Measurements from ENCODE around the gene TBC1D3B. TPM values are rescaled to one million over a fixed set of nuclear protein-coding genes. Genes with fewer than 3 reads are reported as not detected.
A peak's percentile ranks its signal among the peaks of the same experiment; 100 is the strongest.
"Not testable (repeated sequence)": the region's sequence is repeated elsewhere in the genome, so short reads cannot be mapped to it uniquely, and the experiment has no call there.

TBC1D3B gene
- total RNA-seq, 4 donors from 2014 or later, result 5.2 to 12.1 TPM; not detected in 2

DNA sequence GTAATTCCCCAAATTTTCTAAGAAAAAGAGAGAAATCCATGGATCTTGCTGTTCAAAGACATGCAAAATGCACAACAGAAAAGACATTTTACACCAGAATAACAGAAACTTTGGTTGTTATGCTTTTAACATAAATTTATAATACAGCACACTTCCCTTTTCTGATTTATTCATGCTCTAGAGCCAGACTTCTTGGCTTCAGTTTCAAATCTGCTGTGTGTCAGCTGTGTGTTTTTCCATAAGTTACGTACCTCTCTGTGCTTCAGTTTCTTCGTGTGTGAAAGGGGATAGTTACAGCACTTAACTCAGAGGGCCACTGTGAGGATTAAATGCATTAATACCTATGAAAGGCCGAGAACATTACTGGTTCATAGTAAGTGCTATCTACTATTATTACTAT, 26.9 kb upstream of the TBC1D3B start:
- Histone ChIP-seq H3K27me3 (peaks cover 6% of the 10 kb centered on the region), H3K27ac (peak overlapping the region in 1 of 4 donors; percentile 9), H3K4me3 (no peak overlapping the region), H3K36me3 (no peaks in the 10 kb centered on the region), H3K9me3 (no peaks in the 10 kb centered on the region), H3K4me1 (no peaks in the 10 kb centered on the region)
- in situ Hi-C loops (cut with MboI; ENCODE audit: low pct_ligation_motif_present in 1 of 4, low pct_unique_long_range_greater_than_20kb in 1 of 4, low sequenced_read_pairs in 3 of 4), result no loop called here
- intact Hi-C loops (cut with DNase I; ENCODE audit: low total_unique reads), result no loop called here
- DNase-seq, result no peak
- TF ChIP-seq, protein P1, sequence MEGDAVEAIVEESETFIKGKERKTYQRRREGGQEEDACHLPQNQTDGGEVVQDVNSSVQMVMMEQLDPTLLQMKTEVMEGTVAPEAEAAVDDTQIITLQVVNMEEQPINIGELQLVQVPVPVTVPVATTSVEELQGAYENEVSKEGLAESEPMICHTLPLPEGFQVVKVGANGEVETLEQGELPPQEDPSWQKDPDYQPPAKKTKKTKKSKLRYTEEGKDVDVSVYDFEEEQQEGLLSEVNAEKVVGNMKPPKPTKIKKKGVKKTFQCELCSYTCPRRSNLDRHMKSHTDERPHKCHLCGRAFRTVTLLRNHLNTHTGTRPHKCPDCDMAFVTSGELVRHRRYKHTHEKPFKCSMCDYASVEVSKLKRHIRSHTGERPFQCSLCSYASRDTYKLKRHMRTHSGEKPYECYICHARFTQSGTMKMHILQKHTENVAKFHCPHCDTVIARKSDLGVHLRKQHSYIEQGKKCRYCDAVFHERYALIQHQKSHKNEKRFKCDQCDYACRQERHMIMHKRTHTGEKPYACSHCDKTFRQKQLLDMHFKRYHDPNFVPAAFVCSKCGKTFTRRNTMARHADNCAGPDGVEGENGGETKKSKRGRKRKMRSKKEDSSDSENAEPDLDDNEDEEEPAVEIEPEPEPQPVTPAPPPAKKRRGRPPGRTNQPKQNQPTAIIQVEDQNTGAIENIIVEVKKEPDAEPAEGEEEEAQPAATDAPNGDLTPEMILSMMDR (IDR thresholded peaks at IDR 0.05), result no peak
- TF ChIP-seq POLR2AphosphoS5 (IDR thresholded peaks at IDR 0.05) (no peak), POLR2A (IDR thresholded peaks at IDR 0.05) (no peak), EP300 (IDR thresholded peaks at IDR 0.05; ENCODE audit: low read depth) (no peak)
- 82 to 90% methylated on average over 3 of the region's 3 CpGs for WGBS, 2 donors (ENCODE audit: low coverage in 1 of 2)

GRCh38 chr17:36201506-36201905, 25.1 kb upstream of the TBC1D3B start:
- H3K27ac ChIP-seq; H3K4me3 ChIP-seq; H3K4me1 ChIP-seq; H3K36me3 ChIP-seq; H3K9me3 ChIP-seq; DNase-seq; in situ Hi-C loops (cut with MboI; ENCODE audit: low pct_ligation_motif_present in 1 of 4, low pct_unique_long_range_greater_than_20kb in 1 of 4, low sequenced_read_pairs in 3 of 4); intact Hi-C loops (cut with DNase I; ENCODE audit: low total_unique reads): not testable (repeated sequence)
- peaks cover 11% of the 10 kb centered on the region for H3K27me3 ChIP-seq
- WGBS, 2 donors (ENCODE audit: low coverage in 1 of 2), result 76% methylated on average over 4 of the region's 8 CpGs; no CpG with 5 or more reads in 1 of the 2 donors

- H3K4me1 ChIP-seq; H3K36me3 ChIP-seq; intact Hi-C loops (cut with DNase I; ENCODE audit: low total_unique reads); H3K27ac ChIP-seq; DNase-seq; H3K9me3 ChIP-seq; in situ Hi-C loops (cut with MboI; ENCODE audit: low pct_ligation_motif_present in 1 of 4, low pct_unique_long_range_greater_than_20kb in 1 of 4, low sequenced_read_pairs in 3 of 4); H3K4me3 ChIP-seq: not testable (repeated sequence)
- 86 to 91% methylated on average over 1 of the region's 4 CpGs for WGBS, 2 donors (ENCODE audit: low coverage in 1 of 2)
- peaks cover 11% of the 10 kb centered on the region for H3K27me3 ChIP-seq
Measured at GRCh38 chr17:36201102-36201501, 24.7 kb upstream of the TBC1D3B start.

DNA sequence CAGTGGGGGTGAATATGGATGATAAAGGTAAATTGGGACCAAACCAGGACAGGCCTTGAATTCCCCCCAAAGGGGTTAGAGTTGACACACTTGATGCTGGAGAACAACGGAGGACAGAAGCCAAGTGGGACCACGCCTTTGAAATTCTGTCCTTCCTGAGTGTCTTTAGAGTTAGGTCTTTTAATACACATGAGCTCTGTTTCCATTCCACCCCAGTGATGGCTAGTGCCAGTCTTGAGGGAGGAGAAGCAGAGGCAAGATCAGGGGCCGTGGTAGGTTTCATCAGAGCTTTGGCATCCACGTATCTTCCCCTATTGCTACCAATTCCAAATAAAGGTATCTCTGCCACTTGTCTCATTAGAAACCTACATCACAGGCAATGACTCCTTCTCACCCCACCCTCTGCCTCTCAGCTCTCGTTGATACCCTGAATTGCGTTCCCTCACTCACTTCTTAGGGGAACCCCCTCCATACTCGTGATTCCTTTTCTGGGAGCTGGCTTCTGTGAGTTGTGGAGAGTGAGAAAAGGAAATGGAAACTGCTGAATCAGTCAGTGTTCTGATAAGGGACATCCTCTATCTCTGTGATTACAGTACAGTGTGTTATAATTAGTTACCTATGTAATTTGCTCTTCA, 22.5 kb upstream of the TBC1D3B start:
- Histone ChIP-seq H3K36me3 (no peaks in the 10 kb centered on the region), H3K27me3 (peaks cover 11% of the 10 kb centered on the region), H3K27ac (no peak overlapping the region), H3K9me3 (no peaks in the 10 kb centered on the region), H3K4me3 (no peak overlapping the region), H3K4me1 (no peaks in the 10 kb centered on the region)
- in situ Hi-C loops (cut with MboI; ENCODE audit: low pct_ligation_motif_present in 1 of 4, low pct_unique_long_range_greater_than_20kb in 1 of 4, low sequenced_read_pairs in 3 of 4), result no loop called here
- no peak for DNase-seq
- TF ChIP-seq POLR2A (IDR thresholded peaks at IDR 0.05) (no peak), POLR2AphosphoS5 (IDR thresholded peaks at IDR 0.05) (no peak)
- TF ChIP-seq, protein P1 (IDR thresholded peaks at IDR 0.05), result no peak
- WGBS, 2 donors (ENCODE audit: low coverage in 1 of 2), result 51 to 69% methylated on average over 5 to 7 of the region's 7 CpGs
- intact Hi-C loops (cut with DNase I; ENCODE audit: low total_unique reads), result no loop called here

DNA sequence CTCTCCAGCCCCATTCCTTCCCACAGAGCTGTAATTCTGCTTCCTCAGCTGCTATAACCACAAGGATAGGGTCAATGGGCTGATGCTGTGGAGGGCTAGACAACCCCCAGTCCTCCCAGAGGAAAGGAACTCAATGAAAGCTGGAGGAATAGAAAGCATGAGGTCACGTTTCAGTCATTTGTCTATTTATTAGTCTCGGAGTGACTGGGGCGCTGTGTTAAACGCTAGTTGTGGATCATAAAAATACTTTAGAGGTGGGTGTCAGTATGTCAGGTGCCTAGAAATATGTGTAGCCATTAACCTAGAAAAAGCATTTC, 20.9 kb upstream of the TBC1D3B start:
- in situ Hi-C loops (cut with MboI; ENCODE audit: low pct_ligation_motif_present in 1 of 4, low pct_unique_long_range_greater_than_20kb in 1 of 4, low sequenced_read_pairs in 3 of 4), result no loop called here
- H3K9me3 ChIP-seq, result no peaks in the 10 kb centered on the region
- H3K27me3 ChIP-seq, result peaks cover 11% of the 10 kb centered on the region
- peak overlapping the region in 2 of 4 donors; percentile 12 to 31 for H3K27ac ChIP-seq
- no peak for DNase-seq
- 42 to 60% methylated on average over 4 of the region's 4 CpGs for WGBS, 2 donors (ENCODE audit: low coverage in 1 of 2)
- H3K36me3 ChIP-seq, result no peaks in the 10 kb centered on the region
- peaks cover 0 to under 1% (median 0%) of the 10 kb centered on the region in 4 donors for H3K4me1 ChIP-seq
- no peak for TF ChIP-seq POLR2AphosphoS5 (IDR thresholded peaks at IDR 0.05)
- TF ChIP-seq POLR2A (IDR thresholded peaks at IDR 0.05), result no peak
- no peak overlapping the region for H3K4me3 ChIP-seq
- intact Hi-C loops (cut with DNase I; ENCODE audit: low total_unique reads), result no loop called here

- no peak for DNase-seq
- no peaks in the 10 kb centered on the region for H3K9me3 ChIP-seq
- intact Hi-C loops (cut with DNase I; ENCODE audit: low total_unique reads) (no loop called here), in situ Hi-C loops (cut with MboI; ENCODE audit: low pct_ligation_motif_present in 1 of 4, low pct_unique_long_range_greater_than_20kb in 1 of 4, low sequenced_read_pairs in 3 of 4) (no loop called here)
- peaks cover 11% of the 10 kb centered on the region for H3K27me3 ChIP-seq
- TF ChIP-seq EP300 (IDR thresholded peaks at IDR 0.05; ENCODE audit: low read depth), result no peak
- TF ChIP-seq POLR2A (IDR thresholded peaks at IDR 0.05), result no peak
- no peak for TF ChIP-seq POLR2AphosphoS5 (IDR thresholded peaks at IDR 0.05)
- TF ChIP-seq, protein P1 (IDR thresholded peaks at IDR 0.05), result no peak
- H3K36me3 ChIP-seq, result no peaks in the 10 kb centered on the region
- 52 to 60% methylated on average over 1 to 3 of the region's 3 CpGs for WGBS, 2 donors (ENCODE audit: low coverage in 1 of 2)
- no peak overlapping the region for H3K4me3 ChIP-seq
- peak overlapping the region in 2 of 4 donors; percentile 16 to 31 for H3K27ac ChIP-seq
- H3K4me1 ChIP-seq, result peaks cover 0 to 8% (median 0%) of the 10 kb centered on the region in 4 donors
Measured at GRCh38 chr17:36196131-36196486, 19.7 kb upstream of the TBC1D3B start.

All from transverse colon (tissue), 4 donors.